Daoy (cell line): ENCODE data around the gene NLRC5. TPM values are rescaled to one million over a fixed set of nuclear protein-coding genes. Genes with fewer than 3 reads are reported as not detected.
"Not testable (repeated sequence)": the region's sequence is repeated elsewhere in the genome, so short reads cannot be mapped to it uniquely, and the experiment has no call there.

Experiments
- DNase-seq: peaks from one replicate; pipeline ENCODE4 v3.0.0-alpha.2; 2015; ENCODE audit warnings: low read depth
- total RNA-seq: library from RNA; depleted of rRNA; stranded (reverse); fragments of >200 nt; shearing (Covaris generic); gene quantifications from 2 replicates; pipeline ENCODE4 v1.2.3, GENCODE V29; 2014

NLRC5 gene
- total RNA-seq, 1 experiment from 2014 or later = 9.0 TPM

DNA sequence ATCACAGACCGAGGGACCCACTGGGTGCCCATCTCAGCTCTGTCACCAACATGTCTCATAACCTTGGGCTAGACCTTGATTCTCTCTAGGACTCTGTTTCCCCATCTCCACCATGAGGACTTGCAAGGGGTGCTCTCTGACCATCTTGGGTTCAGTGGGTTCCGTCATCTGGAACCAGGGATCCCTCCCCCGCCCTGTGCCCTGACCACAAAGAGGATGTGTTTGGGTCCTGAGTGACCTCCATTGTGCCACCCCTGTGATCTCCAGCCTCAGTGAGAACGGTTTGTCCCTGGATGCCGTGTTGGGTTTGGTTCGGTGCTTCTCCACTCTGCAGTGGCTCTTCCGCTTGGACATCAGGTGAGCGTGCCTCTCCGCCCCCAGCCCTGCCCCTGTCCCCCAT is 53.9 kb downstream of the NLRC5 start:
- DNase-seq = no peak

DNA sequence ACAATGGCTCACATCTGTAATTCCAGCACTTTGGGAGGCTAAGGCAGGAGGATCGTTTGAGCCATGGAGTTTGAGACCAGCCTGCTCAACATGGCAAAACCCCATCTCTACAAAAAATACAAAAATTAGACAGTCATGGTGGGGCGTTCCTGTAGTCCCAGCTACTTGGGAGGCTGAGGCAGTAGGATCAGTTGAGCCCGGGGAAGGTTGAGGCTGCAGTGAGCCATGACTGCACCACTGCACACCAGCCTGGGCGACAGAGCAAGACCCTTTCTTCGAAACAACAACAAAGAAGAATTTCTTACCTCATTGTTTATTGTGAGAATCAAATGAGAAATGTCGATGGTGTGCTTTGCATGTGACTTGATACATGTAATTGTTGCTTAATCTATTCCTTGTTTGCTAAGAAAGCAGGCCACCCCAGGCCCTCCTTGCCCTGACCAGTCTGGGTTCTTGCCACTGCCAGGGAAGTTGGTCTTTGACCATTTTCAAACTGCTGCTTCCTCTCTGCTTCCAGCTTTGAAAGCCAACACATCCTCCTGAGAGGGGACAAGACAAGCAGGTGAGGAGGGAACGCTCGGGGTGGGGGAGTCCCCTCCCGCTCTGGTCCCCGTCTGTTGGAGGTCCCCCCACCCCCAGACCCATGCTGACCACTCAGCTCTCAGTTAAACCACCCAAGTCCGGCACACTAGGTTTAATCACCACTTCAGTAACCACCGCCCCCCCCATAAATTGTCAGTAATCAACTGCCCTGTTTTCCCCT is 55.8 kb downstream of the NLRC5 start:
- DNase-seq = no peak

DNA sequence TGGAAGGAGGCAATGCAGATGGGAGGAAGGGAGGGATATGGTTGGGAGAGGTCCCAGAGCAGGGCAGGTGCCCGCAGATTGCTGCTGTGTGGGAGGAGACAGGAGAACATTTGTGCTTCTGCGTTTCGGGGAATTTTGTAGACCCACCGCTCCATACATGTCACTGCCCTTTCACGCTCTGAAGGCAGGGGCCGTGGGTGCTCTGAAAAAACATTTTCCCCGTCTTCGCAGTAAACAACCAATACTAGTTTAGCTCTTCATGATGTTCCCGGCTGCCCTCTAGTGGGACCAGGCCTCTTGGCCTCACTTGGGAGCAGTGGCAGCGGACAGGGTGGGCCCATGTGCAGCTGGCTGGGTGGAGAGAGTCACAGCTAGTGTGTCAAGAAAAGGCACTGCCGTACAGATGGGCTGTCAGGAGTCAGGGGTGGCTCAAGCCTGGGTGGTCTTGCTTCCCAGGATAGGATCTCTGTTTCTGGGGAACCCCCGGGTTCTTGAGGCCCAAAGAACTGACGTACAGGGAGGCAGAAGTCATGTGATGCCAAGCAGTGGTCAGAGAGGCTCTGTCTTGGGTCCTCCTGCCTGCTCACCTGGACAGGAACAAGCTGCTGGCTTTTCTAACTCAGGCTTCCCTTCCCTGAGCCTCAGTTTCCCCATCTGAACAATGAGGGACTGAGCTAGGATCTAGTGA is 56.5 kb downstream of the NLRC5 start:
- peak; percentile 18 for DNase-seq

DNA sequence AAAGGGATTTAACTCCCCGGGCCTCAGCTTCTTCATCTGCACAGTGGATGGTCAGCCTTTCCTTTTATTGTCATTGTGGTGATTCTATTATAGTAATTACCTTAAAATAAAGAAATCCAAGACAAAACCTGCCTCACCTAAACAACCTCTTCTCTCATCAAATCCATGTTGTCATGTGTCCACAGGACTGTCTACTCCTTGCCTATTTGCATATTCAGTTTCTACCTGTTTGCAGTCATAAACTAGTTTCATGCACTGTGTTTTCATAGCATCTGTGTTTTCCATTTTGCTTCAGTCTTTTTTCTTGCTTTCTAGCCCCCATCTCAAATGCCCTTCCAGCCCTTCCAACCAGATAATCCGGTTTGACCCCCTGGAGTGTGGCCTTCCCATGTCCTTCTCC is 58.7 kb downstream of the NLRC5 start:
- no peak for DNase-seq

DNA sequence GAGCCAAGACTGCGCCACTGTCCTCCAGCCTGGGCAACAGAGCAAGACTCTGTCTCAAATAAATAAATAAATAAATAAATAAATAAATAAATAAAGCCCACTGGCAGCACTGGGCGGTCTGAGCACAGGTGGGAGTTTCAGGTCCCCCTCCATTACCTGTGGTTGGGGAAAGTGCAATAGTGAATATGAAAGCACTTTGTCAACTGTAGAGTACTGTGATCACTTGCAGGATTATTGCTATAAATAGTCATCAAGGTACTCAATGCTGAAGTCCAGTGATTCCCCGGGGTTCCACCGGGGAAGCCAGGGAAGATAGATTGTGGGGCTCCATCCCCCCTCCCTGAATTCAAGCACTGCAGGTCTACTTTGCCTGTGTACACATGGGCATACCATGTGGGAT is 60.3 kb downstream of the NLRC5 start:
- DNase-seq = no peak

DNA sequence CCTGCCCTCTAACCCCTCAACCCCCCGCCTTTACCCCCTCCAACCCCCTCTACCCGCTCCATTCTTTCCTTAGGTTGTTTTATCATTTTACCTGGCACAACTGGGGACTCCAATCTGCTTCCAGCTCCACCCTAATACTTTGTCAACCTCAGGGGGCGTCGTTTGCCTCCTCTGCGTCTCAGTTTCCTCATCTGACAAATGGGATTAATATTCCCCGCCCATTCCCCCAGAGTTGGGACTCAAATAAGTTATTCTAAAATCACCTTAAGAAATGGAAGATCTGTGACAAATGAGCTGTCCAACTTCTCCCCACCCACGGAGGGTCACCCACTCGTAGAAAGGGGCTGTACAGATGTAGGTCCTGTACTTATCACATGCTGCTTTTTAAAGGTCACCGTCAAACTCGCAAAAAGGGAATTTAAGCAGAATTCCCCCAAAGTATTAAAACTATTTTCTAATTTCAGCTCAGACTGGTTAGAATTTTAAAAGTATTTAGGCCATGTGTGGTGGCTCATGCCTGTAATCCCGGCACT is 62.4 kb downstream of the NLRC5 start:
- DNase-seq = no peak

DNA sequence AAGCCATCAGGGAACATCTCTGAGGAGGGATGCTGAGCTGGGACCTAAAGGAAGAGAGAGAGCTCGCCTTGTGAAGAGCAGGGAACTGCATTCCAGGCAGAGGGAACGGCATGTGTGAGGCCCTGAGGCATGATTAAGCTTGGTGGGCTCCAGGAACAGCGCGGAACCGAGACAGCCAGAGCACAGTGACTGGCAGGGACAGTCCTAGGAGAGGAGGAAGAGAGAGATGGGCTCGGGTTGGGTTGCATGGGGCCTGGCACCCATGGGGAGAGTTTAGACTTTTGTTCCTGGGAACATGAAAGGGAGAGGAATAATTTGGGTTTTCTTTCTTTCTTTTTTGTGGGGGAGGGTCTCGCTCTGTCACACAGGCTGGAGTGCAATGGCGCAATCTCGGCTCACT is 63.8 kb downstream of the NLRC5 start:
- no peak for DNase-seq

DNA sequence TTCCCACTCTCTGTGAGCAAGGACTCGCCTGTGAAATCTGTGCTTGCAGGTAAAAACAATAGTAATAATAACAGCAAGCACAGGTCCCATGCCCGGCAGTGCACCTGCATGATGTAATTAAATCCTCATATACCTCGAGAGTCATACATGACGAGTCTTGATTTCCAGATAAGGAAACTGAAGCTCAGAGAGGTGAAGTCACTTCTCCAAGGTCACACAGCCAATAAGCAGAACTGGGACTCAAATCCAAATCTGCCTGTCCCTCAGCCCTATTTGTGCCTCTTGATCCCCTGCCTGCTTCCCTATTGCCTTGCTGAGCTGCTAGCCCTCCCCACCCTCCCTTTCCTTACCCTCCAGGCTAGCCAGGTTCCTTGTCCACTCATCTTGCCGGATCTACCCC is 65.0 kb downstream of the NLRC5 start:
- DNase-seq = no peak

DNA sequence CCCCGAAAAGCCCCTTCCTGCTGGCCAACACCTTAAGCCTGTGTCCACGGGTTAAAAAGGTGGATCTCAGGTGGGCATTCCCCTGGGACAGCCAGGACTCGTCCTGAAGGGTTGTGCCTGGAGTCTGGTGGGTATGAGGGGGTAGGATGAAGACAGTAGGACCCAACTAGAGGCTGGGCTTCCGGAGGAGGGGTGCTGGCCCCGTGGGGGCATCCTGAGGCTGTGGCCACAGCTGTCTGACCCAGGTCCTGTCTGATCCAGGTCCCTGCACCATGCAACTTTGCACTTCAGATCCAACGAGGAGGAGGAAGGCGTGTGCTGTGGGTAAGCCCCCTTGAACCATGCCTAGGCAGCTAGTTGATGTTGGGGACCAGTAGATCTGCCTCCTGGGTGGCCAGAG is 65.4 kb downstream of the NLRC5 start:
- no peak for DNase-seq

DNA sequence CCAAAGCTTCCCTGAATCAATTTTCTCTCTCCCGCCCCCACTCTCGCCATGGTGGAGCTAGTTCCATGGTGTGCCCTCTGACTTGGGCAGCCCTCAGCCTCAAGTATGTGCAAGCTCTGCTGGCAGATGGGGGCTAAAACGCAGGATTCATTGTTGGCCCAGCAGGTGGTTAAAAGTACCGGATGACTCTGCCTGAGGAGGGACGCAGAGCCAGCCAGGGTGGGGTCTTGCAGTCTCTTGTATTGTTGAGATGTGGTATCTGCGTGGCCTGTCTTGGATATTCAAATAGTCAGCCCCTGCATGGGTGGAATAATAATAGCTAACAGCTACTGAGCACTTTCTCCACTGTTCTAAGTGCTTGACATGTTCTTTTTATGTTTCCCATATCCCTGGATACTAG is 66.3 kb downstream of the NLRC5 start:
- no peak for DNase-seq

DNA sequence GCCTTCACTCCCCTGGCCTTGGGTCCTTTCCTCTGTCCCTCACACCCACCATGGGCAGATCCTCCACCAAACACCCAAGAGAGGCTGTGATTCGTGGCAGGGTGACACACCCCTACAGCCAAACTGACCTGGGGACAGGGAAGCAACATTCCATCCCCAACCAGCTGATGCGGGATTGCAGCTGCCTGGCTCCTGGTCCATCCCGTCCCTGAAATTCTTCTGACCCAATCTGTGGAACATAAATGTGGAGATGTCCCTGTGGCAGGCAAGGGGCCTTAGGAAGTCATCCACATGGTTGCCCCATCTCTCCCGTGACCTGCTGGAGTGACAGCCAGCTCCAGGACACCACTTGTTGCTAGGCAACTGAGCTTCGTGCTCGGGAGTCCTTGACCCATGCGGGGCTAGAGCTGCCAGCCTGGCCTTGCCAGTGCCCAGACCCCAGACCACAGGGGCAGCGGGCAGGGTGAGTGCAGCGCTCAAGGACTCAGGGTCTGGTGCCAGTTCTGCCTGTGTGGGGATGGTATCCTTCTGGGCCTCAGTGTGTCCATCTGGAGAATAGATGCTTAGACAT is 69.0 kb downstream of the NLRC5 start:
- no peak for DNase-seq

DNA sequence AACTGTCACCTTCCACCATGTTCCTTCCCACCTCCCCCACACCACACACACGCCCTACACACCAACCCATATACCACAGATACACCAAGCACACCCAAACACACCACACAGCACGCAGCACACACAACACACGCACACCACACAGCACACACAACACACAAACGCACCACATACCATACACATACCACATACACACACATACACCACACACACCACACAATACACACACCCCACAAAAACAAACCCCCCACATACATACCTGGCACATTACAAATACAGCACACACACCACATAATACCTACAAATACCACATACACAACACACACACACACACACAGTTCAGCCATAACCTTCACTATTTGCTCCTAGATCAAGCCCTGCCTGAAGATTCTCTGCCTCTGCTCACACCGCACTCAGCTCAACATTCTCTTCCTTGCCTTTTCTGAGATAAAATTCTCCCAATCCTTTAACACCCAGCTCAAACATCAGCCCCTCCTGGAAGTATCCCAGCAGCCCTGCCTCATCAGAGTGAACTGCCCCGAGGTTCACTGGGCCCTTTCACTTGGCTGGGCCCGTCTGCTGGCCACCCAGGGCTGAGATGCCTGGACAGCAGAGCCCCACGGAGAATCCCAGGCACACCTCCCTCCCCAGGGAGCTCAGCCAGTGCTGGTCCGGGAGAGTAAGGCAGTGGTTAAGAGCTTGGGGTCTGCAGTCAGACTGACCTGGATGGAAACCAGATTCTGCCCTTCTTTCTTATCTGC is 71.1 kb downstream of the NLRC5 start:
- DNase-seq = no peak

DNA sequence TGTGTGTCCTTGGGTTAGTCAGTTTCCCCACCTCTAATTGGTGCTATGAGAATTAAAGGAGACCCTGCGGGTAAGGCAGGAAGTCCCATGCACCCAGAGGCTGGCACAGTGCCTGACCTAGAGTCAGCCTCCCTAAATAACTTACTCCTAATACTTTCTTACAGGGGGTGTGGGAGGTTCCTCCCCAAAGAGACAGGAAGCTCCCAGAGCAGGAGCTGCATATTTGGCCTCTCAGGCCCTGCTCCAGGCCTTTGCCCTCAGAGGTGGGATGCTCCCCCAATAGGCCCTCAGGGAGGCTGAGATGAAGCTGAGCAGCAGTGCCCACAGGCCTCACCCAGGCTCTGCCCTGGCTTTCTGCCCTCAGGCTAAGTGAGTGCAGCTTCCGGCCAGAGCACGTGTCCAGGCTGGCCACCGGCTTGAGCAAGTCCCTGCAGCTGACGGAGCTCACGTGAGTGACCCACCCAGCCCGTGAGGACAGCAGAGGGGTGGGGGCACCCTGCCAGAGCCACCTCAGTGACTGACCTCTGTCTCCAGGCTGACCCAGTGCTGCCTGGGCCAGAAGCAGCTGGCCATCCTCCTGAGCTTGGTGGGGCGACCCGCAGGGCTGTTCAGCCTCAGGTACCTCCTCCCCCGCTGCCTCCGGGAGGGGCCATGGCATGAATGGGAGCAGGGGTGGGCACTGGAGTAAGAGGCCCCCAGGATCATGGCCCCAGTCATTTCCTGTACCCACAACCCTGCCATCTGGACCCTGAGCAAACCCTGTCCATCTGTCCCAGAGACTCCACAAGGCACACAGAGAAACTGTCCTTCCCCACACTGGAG is 71.9 kb downstream of the NLRC5 start:
- DNase-seq = peak; percentile 63

DNA sequence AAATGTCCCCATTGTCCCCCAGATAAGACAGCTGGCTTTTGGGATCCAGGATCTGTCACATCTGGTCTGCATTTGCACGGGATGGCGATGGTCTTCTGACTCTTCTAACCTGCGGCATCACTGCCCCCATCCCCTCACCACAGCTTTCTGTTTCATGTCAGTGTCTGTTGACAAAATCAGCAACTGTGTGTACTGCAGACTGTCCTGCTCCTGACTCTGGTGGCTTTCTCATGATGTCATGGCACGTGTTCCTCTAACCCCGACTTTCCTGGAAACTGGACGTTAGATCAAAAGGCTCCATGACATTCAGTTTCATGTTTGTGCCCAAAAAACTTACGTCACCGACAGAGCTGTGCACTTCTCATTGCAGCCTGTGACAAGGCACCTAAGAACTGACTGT is 73.0 kb downstream of the NLRC5 start:
- no peak for DNase-seq

DNA sequence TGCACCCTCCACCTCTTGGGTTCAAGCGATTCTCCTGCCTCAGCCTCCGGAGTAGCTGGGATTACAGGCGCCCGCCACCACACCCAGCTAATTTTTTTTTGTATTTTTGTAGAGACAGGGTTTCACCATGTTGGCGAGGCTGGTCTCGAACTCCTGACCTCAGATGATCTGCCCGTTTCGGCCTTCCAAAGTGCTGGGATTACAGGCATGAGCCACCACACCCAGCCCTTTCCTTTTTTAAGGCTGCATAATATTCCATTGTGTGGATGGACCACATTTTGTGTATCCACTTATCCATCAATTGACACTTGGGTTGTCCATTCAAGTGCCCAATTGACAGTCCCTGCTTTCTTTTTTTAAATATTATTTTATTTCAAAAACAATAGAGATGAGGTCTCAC is 73.8 kb downstream of the NLRC5 start:
- DNase-seq = not testable (repeated sequence)

DNA sequence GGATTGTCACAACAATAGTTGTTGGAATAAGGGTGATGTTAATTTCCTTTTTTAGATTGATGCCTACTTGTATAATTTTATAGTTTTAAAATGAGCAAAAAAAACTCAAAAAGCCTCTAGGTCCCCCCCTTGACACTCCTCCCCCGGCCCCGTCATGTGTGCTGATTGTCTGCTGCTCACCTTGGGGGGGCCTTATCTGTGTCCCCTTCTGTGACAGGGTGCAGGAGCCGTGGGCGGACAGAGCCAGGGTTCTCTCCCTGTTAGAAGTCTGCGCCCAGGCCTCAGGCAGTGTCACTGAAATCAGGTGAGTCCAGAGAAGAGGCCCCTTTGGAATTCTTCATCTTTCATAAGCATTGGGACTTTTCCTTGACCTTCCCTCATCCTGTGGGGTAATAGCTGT is 75.6 kb downstream of the NLRC5 start:
- no peak for DNase-seq

DNA sequence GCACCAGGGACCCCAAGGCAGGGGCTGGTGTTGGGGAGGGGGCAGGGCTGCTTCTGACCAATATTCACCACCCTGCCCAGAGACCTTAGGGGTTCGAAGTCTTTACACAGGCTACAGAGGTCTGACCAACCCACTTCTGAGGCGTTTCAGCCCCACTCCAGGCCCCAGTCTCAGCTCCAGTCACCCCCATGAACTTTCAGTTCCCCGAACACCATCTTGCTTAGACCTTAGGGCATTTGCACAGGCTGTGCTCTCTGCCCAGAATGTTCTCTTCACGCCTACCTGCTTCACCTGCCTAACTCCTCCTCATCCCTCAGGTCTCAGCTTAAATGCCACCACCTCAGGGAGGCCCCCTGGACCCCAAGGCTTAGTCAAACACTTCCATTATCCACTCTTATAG is 77.3 kb downstream of the NLRC5 start:
- DNase-seq = no peak

DNA sequence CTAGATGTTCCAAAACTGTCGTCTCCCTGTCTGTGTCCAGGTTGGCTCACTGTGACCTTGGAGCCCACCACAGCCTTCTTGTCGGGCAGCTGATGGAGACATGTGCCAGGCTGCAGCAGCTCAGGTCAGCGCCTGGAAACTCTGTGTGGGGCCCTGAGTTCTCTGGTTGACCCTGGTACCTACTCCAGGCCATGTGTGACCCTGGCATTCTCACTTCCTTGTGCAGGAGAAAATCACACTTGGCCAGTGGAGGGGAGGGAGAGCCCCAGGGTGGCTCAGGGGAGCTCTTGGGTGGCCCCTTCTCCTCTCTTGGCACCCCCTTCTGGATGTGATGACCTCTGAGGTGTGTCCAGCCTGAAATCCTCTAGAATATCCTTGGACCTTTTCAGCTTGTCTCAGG is 78.0 kb downstream of the NLRC5 start:
- DNase-seq = no peak

DNA sequence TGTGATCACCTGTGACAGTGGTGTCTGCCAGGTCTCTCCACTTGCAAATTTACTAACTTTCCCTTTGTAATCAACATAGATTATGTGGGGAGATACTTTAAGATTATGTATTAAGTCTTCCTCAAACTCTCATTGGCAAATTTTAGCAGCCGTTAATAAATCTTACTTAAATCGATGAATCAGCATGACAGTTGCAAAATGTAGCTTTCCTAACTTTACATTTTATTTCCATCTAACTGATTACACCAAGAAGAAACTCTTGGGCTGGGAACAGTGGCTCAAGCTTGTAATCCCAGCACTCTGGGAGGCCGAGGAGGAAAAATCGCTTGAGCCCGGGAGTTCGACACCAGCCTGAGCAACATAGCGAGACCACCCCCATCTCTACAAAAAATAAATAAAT is 79.7 kb downstream of the NLRC5 start:
- no peak for DNase-seq

DNA sequence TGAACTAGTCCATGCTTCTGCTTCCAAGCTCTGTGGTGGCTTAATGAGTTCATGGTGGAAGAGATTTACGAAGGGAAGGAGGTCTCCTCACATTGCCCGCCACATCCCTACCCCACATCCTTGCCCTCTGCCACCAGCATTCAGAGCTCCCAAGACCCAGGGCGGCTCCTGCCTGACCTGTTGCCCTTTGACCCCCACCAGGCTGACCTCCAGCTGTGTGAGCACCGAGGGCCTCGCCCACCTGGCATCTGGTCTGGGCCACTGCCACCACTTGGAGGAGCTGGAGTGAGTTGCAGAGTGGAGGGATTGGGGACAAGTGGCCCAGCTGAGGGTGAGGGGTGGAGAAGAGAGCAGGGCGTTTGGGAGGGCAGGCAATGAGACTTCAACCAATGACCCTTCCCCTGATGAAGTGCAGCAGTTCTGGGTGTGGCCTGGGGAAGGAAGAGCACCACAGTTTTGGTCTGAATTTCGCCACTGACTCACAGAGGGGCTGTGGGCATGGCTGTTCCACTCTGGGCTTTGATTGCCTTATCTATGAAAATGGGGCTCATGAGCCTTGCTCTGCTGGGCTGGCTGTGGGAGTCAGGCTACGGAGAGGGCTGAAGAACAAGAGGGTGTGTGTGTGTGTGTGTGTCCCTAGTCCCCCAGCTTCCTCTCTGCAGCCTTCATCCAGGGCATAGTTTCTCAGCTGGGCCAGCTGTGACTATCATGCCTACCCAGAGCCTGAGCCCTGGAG is 80.4 kb downstream of the NLRC5 start:
- DNase-seq = no peak

DNA sequence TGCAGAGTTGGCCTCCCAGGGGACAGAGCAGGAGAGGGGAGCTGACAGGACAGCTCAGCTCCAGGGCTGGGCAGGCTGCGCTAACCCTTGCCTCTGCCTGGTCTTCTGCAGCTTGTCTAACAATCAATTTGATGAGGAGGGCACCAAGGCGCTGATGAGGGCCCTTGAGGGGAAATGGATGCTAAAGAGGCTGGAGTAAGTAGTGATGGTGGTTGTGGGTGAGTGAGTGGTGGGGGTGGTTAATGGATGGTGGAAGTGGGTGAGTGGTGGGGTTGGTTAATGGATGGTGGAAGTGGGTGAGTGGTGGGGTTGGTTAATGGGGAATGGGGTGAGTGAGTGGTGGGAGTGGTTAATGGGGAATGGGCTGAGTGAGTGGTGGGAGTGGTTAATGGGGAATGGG is 81.1 kb downstream of the NLRC5 start:
- no peak for DNase-seq
